ENCODE results near the gene DCUN1D2. TPM values are rescaled to one million over a fixed set of nuclear protein-coding genes. Genes with fewer than 3 reads are reported as not detected.
"Not testable (repeated sequence)": the region's sequence is repeated elsewhere in the genome, so short reads cannot be mapped to it uniquely, and the experiment has no call there.

DCUN1D2 gene
- total and polyA plus RNA-seq, 9 donors: 9.7 to 31.4 (median 16.4) TPM

DNA sequence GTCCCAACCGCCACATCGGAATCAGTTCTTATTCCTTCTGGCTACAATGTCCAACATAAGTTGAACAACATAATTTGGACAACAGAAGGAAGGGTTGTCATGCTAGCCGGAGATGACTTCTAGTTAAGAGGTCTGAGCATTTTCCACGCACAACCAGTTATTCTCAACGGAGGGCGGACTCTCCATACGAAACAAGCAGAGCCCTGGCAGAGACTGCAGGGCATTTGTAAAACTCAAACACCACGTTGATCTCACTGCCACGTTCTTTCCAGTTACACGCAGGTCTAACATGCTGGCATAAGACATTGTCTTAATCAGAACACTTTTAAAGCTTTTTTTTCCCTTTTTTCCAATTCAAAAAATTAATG lies 38.3 kb upstream of the DCUN1D2 start:
- Histone ChIP-seq H3K27ac (no peak overlapping the region), H3K4me3 (no peak overlapping the region), H3K4me1 (ENCODE audit: insufficient read depth) (peaks cover 2% of the 10 kb centered on the region), H3K36me3 (no peaks in the 10 kb centered on the region), H3K9me3 (no peaks in the 10 kb centered on the region), H3K27me3 (no peaks in the 10 kb centered on the region)
- 90 to 93% (median 92%) methylated on average over 10 of the region's 10 CpGs for WGBS, 3 donors
- intact Hi-C loops (cut with DNase I): no loop called here
- no peak for DNase-seq
- TF ChIP-seq, protein P1, sequence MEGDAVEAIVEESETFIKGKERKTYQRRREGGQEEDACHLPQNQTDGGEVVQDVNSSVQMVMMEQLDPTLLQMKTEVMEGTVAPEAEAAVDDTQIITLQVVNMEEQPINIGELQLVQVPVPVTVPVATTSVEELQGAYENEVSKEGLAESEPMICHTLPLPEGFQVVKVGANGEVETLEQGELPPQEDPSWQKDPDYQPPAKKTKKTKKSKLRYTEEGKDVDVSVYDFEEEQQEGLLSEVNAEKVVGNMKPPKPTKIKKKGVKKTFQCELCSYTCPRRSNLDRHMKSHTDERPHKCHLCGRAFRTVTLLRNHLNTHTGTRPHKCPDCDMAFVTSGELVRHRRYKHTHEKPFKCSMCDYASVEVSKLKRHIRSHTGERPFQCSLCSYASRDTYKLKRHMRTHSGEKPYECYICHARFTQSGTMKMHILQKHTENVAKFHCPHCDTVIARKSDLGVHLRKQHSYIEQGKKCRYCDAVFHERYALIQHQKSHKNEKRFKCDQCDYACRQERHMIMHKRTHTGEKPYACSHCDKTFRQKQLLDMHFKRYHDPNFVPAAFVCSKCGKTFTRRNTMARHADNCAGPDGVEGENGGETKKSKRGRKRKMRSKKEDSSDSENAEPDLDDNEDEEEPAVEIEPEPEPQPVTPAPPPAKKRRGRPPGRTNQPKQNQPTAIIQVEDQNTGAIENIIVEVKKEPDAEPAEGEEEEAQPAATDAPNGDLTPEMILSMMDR (IDR thresholded peaks at IDR 0.05): no peak
- TF ChIP-seq EP300 (IDR thresholded peaks at IDR 0.05) (no peak), POLR2A (IDR thresholded peaks at IDR 0.05) (no peak)

DNA sequence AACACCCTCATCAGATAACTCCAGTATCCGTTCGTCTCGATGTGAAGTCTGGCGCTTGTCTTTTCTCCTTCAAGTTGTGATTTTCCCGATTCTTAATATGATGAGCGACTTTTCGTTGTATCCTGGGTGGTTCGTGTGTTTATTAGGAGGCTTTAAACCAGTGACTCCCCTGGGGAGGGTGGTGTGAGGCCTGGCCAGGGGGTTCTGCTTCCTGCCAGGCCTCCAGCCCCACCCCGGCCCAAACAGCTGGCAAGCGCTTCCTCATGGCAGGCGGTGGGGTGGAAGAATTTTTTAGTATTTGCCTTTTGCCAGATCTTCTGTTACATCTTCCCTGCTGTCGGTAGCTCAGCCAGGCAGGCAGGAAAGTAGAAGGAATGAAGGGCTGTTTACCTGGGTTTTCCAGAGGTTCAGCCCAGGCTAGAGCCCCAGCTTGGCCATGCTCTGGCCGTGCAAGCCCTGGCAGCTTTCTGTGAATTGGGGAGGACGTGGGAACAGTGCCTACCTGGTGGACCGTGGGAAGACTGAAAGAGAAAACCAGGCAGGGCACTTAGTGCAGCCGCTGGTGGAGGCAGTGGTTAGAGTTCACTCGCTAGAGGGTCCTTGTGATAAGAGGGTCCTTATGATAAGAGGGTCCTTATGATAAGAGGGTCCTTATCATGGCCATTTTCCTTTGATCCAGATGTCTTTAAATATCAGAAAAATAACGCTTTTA lies 37.7 kb upstream of the DCUN1D2 start:
- Histone ChIP-seq H3K4me3 (no peak overlapping the region), H3K27ac (no peak overlapping the region), H3K4me1 (ENCODE audit: insufficient read depth) (peaks cover 2% of the 10 kb centered on the region), H3K9me3 (no peaks in the 10 kb centered on the region), H3K27me3 (no peaks in the 10 kb centered on the region), H3K36me3 (no peaks in the 10 kb centered on the region)
- TF ChIP-seq POLR2A (IDR thresholded peaks at IDR 0.05): no peak
- no peak for TF ChIP-seq EP300 (IDR thresholded peaks at IDR 0.05)
- TF ChIP-seq, protein P1 (IDR thresholded peaks at IDR 0.05): no peak
- no peak for DNase-seq
- intact Hi-C loops (cut with DNase I): no loop called here
- WGBS, 3 donors: 87 to 89% (median 87%) methylated on average over 18 of the region's 18 CpGs

DNA sequence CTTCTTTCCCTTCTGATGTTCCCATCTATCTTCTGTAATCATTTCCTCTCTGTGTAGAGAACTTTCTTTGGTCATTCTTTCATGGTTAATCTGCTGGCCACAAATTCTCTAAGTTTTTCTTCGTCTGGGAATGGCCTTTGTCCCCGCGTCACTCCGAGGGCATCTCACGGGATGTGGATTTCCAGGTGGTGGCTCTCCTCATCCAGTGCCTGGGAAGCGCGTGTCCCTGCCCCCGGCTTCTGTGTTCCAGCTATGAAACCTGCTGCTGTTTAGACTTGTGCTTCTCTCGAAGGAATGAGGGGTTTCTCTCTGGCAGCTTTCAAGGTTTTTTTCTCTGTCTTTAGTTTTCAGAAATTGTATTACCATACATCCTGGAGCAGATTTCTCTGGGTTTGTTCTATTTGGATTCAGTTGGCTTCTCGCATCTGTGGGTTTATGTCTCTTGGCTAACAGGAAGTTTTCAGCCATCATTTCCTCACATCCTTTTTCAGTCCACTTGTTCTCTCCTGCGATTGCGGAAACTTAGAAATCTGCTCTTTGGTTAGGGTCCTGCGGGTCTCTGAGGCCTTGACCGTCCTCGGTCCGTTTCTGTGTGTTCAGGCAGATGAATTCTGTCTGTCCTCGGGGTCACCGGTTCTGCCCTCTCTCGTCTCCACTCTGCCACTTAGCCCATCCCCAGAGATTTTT lies 36.9 kb upstream of the DCUN1D2 start:
- TF ChIP-seq POLR2A (IDR thresholded peaks at IDR 0.05) (no peak), EP300 (IDR thresholded peaks at IDR 0.05) (no peak)
- TF ChIP-seq, protein P1 (IDR thresholded peaks at IDR 0.05): no peak
- Histone ChIP-seq H3K9me3 (no peaks in the 10 kb centered on the region), H3K27me3 (no peaks in the 10 kb centered on the region), H3K27ac (no peak overlapping the region), H3K4me1 (ENCODE audit: insufficient read depth) (peaks cover 2% of the 10 kb centered on the region), H3K36me3 (no peaks in the 10 kb centered on the region), H3K4me3 (no peak overlapping the region)
- no peak for DNase-seq
- intact Hi-C loops (cut with DNase I): no loop called here
- WGBS, 3 donors: 86 to 89% (median 88%) methylated on average over 19 of the region's 19 CpGs

DNA sequence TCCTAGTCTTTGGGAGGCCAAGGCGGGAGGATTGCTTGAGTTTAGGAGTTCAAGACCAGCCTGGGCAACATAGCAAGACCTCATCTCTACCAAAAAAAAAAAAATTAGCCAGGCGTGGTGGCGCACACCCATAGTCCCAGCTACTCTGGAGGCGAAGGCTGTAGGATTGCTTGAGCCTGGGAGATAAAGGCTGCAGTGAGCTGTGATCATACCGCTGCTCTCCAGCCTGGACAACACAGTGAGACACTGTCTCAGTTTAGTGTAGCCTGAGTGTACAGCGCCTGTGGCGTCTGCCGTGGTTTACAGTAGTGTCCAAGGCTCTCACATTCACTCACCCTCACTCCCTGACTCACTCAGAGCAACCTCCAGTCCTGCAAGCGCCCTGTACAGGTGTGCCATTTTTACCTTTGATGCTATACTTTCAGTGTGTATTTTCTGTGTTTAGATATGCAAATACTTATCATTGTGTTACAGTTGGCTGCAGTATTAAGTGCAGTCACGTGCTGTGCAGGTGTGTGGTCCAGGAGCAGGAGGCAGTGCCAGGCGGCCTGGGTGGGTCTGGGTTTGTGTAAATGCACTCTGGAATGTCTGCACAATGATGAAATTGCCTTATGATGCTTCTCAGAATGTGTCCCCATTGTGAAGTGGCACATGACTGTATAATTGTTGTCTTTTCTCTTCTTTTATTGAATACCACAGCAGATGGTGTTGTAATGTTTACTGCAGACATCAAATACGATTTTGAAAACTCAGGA lies 36.1 kb upstream of the DCUN1D2 start:
- intact Hi-C loops (cut with DNase I): no loop called here
- DNase-seq: no peak

DNA sequence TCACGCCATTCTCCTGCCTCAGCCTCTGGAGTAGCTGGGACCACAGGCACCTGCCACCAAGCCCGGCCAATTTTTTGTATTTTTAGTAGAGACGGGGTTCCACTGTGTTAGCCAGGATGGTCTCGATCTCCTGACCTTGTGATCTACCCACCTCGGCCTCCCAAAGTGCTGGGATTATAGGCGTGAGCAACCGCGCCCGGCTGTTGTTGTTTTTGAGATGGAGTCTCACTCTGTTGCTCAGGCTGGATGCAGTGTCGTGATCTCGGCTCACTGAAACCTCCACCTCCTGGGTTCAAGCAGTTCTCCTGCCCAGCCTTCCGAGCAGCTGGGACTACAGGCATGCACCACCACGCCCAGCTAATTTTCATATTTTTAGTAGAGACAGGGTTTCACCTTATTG lies 31.9 kb upstream of the DCUN1D2 start:
- H3K36me3 ChIP-seq; H3K27ac ChIP-seq; H3K9me3 ChIP-seq; H3K4me3 ChIP-seq; DNase-seq; H3K4me1 ChIP-seq (ENCODE audit: insufficient read depth); H3K27me3 ChIP-seq; intact Hi-C loops (cut with DNase I): not testable (repeated sequence)
- 89 to 98% (median 98%) methylated on average over 13 of the region's 13 CpGs for WGBS, 3 donors

More for the DNA sequence above, 36.1 kb upstream of the DCUN1D2 start:
- no peaks in the 10 kb centered on the region for H3K36me3 ChIP-seq
- H3K27me3 ChIP-seq: no peaks in the 10 kb centered on the region
- H3K27ac ChIP-seq: no peak overlapping the region
- no peak overlapping the region for H3K4me3 ChIP-seq
- H3K9me3 ChIP-seq: no peaks in the 10 kb centered on the region
- H3K4me1 ChIP-seq (ENCODE audit: insufficient read depth): no peaks in the 10 kb centered on the region
- TF ChIP-seq POLR2A (IDR thresholded peaks at IDR 0.05) (no peak), EP300 (IDR thresholded peaks at IDR 0.05) (no peak)
- TF ChIP-seq, protein P1 (IDR thresholded peaks at IDR 0.05): no peak
- 90 to 92% (median 91%) methylated on average over 12 of the region's 12 CpGs for WGBS, 3 donors

Measured in ovary (tissue), 9 donors.